Measurements from ENCODE around the gene TNMD.

Gene TNMD

DNA sequence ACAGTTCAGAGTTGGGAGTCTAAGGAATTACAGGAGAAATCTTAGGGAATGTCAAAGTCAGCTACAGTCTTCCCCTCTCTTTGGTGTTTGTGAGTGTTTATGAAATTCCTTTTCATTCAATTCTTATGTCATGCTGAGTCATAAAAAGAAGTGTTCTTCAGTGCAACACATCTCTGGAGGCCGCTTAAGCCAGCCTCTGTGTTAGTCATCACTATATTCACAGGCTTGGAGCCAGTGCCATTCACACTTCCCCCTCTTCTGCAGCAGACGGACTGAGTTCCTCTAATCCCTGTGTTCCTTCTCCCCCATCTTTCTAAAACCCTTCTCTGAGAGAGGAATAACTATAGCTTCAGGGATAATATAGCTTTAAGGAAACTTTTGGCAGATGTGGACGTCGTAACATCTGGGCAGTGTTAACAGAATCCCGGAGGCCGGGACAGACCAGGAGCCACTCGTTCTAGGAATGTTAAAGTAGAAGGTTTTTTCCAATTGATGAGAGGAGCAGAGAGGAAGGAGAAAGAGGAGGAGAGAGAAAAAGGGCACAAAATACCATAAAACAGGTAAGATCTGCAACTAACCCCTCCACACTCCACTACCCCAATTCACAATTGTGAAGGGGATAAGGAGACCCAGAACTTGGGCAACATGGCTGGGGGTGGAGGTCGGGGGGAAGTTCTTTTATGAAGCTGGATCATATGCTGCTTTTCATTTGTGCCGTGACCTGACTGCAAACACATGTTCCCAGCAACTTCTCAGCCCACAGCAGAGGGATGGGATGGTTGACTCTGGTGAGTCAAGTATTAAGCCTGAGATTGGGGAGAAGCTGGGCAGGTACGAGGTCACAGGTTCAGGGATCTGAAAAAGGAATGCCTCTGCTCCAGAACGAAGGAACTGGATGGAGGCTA is 59.5 kb downstream of the TNMD start, which contains the start of gene SRPX2:
Gene SRPX2, plus strand, starts transcription at position 244 of the 905 bp plus-strand sequence. CDS start 2,124 bp downstream, outside the sequence.
- no peak for DNase-seq (ENCODE audit: low read depth in 2 of 2)

DNA sequence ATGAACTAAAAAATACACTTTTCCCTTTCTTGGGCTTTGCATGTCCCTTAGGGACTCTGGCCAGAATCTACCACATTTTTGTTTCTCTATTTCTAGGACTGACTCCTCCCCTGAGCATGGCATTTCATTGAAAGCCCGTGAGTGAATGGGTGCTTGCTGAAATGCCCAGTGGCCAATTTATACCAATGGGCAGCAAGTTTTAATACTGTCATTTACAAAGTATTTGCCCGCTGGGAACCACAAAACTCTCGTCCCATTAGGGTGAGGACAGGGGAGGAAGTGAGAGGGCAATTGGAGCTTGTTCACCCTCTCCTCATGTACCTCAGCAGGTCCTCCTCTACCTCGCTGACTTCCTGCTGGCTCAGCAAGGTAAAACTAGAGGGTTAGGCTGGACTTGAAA is 60.4 kb downstream of the TNMD start:
- DNase-seq (ENCODE audit: low read depth in 2 of 2): no peak

DNA sequence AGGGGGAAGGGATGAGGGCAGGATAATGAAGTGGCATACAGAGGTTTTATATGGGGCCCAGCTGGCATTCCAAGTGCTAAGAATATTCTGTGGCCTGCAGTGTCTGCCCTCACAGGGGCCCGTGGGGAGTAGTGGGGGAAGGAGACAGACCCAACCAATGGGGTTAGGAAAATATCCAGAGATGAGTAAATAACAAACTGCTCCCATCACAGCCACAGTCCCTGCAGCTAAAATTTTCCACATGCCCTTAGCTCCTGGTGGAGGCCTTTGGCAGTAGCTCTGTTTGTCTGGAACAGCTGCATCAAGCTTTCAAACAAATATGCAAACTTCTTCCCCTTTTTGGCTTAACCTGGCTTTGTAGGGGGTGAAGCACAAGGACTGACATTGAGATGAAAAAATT is 62.4 kb downstream of the TNMD start:
- no peak for DNase-seq (ENCODE audit: low read depth in 2 of 2)

DNA sequence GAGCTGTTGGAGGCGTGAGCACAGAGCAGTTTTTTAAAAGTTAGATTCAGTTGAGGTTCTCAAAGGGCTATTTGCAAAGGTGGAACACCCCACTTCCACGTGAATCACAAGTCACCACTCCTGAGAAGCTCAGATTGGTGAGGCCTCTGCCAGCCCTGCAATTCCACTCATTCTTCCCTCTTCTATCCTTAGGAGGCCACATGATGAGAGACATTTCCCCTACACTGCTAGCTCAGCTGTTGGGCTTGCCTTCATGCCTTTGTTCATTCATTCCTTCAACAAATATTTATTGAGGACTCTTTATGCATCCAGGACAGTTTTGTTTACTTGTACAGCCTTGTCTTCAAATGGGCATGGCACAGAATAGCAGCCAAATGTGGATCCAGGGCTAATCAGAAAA is 63.0 kb downstream of the TNMD start:
- no peak for DNase-seq (ENCODE audit: low read depth in 2 of 2)

DNA sequence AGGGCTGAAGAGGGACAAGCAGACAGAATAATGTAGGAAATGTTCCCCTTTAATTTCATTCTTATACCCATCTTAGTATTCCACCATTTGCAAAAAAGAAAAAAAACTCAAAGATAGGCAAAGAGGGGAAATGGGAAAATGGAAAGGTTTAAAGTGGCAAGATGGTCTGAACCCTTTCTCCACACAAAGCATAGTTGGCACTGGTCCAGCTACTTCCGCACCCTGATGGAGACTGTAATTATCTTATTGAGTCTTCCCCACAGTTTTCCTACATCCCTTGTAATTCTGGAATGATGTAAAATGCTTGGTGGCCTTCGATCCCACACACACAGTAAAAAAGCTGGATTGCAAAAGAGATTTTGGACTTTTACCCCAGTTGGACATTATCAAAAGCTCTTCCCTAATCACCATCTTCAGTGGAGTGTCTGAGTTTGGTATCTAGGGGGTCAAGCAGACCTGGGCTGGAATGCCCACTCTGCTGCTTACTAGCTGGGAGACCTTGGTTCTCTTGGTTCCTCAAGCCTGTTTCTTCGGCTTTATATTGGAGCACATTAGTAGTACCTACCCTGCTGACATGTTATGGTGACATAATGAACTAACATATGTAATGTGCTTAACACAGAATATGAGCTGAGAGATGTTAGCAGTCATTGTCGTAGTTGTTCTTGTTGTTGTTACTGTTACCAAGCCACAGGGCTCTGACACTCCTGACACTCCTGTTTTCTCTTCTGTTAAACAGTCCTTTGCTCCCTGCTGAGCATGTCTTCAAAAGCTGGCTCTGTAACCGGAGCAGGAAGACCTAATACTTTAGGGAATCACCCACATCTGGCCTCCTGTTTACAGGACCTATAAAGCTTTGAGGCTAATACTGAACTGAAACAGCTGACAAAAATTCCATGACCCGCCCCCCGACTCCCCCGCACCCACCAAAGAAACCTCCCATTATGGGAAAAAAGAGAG is 64.0 kb downstream of the TNMD start:
- no peak for DNase-seq (ENCODE audit: low read depth in 2 of 2)

All from stimulated activated CD4-positive, alpha-beta T cell treated with anti-CD3 and anti-CD28 coated beads, Interleukin-15, amount 100 ng/mL, for 48 hours (primary cell).